A673 (cell line): ENCODE measurements around the gene VSTM4.

Experiments
- CTCF ChIP-seq: fragments of 300-800, 200-600 bp; sonication (generic); conservative IDR thresholded peaks from 2 replicates; pipeline ENCODE4 v1.5.1; 2017; ENCODE audit warnings: low read depth, mild to moderate bottlenecking, antibody characterized with exemption, low read length, moderate library complexity, mixed read lengths
- EZH2 ChIP-seq: fragments of 200-600 bp; sonication (generic); IDR thresholded peaks from 2 replicates; pipeline ENCODE4 v1.6.1; 2017; ENCODE audit warnings: borderline replicate concordance, low read depth, mild to moderate bottlenecking, mixed read lengths, antibody characterized with exemption, low read length; ENCODE audit not compliant: poor library complexity, severe bottlenecking

GRCh38 chr10:49131507-49132361 is 16.4 kb upstream of the VSTM4 start:
- TF ChIP-seq CTCF = no peak
- TF ChIP-seq EZH2 = no peak
